IPS-15b (cell line): Measurements from ENCODE around the gene EME1.

Source experiments
- H3K27me3 ChIP-seq: one replicate; pipeline ENCODE4 v1.6.1; 2013; ENCODE audit warnings: low read length; ENCODE audit not compliant: control insufficient read depth, insufficient read depth
- H3K36me3 ChIP-seq: one replicate; pipeline ENCODE4 v1.6.1; 2013; ENCODE audit warnings: low read length; ENCODE audit not compliant: control insufficient read depth, insufficient read depth
- H3K4me1 ChIP-seq: one replicate; pipeline ENCODE4 v1.6.1; 2013; ENCODE audit warnings: mild to moderate bottlenecking, low read length; ENCODE audit not compliant: control insufficient read depth, insufficient read depth
- H3K4me3 ChIP-seq: one replicate; pipeline ENCODE4 v1.5.1; 2013; ENCODE audit warnings: low read depth, low read length
- H3K9ac ChIP-seq: one replicate; pipeline ENCODE4 v1.6.1; 2013; ENCODE audit warnings: low read depth, mild to moderate bottlenecking, low read length
- H3K9me3 ChIP-seq: one replicate; pipeline ENCODE4 v1.6.1; 2013; ENCODE audit warnings: mild to moderate bottlenecking, low read length; ENCODE audit not compliant: control insufficient read depth, insufficient read depth

Gene EME1

DNA sequence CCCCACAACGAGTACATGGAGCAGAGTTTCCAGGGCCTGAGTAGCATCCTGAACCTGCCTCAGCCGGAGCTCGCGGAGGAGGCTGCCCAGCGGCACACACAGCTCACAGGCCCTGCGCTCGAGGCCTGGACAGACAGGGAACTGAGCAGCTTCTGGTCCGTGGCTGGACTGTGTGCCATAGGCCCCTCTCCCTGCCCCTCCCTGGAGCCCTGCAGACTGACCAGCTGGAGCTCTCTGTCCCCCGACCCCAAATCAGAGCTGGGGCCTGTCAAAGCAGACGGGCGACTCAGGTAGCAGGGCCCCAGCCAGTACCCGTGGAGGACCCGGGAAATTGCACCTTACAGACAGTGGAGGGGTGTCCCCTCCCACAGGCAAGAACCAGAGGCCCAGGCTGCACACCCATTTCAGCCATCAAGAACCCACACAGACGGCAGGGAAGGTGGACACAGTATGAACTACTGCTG lies 13.0 kb upstream of the EME1 start:
- Histone ChIP-seq H3K9ac (no peak overlapping the region), H3K4me3 (no peak overlapping the region), H3K4me1 (peaks cover 11% of the 10 kb centered on the region), H3K36me3 (peaks cover 44% of the 10 kb centered on the region), H3K9me3 (no peaks in the 10 kb centered on the region), H3K27me3 (no peaks in the 10 kb centered on the region)

DNA sequence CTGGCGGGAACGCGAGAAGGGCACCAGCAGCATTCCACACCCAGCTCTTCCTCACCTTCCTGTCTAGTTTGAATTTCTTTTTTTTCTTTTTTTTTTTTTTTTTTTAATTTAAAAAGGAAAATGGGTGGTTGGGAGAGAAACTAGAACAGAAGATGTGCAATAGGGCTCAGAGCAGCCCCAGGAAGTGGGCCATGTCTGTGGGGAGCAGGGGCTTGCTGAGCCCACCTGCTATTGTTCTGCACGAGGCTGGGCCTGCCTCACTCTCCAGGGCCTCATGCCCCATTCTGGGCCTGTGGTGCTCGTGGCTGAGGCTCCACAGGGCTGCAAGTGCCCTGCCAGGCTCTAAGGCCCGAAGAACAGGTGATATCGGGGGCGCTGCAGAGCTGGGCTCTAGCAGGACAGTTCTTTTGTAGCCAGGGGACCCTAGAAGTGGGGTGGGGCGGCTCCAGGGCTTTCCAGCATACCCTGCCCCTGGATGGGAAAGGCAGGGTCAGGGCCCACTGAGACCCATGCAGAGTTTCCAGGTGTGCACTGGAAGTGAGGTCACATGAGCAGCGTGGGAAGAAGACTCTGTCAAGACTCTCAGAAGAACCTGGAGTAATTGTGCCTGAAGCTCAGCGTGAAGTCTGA lies 12.4 kb upstream of the EME1 start:
- H3K9ac ChIP-seq = no peak overlapping the region
- peaks cover 41% of the 10 kb centered on the region for H3K36me3 ChIP-seq
- H3K4me1 ChIP-seq = peaks cover 15% of the 10 kb centered on the region

DNA sequence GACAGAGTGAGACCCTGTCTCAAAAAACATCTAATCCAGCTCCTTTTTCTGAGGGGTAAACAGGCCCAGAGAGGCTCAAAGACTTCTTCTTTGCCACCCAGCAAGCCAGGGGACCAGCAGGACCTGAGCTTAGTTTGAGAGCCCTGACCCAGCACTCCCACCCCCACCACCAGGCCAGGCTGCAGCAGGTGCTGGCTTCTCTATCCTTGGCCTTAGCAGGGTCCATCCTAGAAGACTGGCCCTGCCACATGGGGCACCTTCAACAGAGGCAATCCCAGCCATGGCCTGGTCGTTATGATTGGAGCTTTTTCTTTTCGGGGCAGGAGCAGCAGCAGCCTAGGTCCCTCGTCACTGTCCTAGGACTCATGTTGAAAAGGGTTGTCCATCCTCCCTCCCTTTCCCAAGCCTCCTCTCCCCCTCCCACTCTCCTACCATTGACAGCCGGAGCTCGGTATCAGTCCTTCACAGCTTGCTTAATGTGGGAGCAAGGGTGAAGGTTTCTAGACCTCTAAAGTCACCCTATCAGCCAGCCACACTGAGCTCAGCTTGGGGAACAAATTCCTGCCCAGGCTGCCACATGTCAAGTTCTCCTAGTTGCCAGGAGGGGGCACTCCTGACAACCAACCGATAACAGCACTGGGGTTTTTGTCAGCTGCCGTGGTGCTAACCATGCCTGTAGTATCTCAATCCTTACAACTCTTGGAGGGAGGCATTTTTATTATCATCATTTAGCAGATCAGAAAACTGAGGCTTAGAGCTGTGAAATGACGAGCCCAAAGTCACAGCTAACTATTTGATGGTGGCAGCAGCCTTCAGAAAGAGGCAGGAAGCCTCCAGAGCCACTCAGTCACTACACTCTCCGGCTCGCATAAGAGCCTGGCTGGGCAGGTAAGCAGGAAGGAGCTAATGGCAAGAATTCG lies 11.2 kb upstream of the EME1 start:
- H3K4me3 ChIP-seq = no peak overlapping the region
- peaks cover 39% of the 10 kb centered on the region for H3K36me3 ChIP-seq
- H3K9ac ChIP-seq = peak overlapping the region; percentile 47
- no peaks in the 10 kb centered on the region for H3K27me3 ChIP-seq
- H3K9me3 ChIP-seq = no peaks in the 10 kb centered on the region
- H3K4me1 ChIP-seq = peaks cover 15% of the 10 kb centered on the region

More for the DNA sequence above, 12.4 kb upstream of the EME1 start:
- no peaks in the 10 kb centered on the region for H3K27me3 ChIP-seq
- no peak overlapping the region for H3K4me3 ChIP-seq
- H3K9me3 ChIP-seq = no peaks in the 10 kb centered on the region

DNA sequence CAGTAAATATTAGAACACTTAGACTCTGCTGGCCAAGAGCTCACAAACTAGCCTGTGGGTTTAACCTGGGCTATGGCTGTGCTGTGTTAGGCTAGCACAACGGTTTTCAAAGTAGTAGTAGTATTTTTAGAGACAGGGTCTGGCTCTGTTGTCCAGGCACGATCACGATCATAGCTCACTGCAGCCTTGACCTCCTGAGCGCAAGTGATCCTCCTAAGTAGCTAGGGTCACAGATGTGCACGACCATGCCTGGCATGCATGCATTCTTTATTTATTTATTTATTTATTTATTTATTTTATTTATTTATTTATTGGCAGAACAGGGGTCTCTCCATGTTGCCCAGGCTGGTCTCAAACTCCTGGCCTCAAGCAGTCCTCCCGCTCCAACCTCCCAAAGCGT lies 10.4 kb upstream of the EME1 start:
- Histone ChIP-seq H3K27me3 (no peaks in the 10 kb centered on the region), H3K36me3 (peaks cover 42% of the 10 kb centered on the region), H3K9me3 (no peaks in the 10 kb centered on the region), H3K9ac (no peak overlapping the region), H3K4me3 (no peak overlapping the region), H3K4me1 (peaks cover 15% of the 10 kb centered on the region)

DNA sequence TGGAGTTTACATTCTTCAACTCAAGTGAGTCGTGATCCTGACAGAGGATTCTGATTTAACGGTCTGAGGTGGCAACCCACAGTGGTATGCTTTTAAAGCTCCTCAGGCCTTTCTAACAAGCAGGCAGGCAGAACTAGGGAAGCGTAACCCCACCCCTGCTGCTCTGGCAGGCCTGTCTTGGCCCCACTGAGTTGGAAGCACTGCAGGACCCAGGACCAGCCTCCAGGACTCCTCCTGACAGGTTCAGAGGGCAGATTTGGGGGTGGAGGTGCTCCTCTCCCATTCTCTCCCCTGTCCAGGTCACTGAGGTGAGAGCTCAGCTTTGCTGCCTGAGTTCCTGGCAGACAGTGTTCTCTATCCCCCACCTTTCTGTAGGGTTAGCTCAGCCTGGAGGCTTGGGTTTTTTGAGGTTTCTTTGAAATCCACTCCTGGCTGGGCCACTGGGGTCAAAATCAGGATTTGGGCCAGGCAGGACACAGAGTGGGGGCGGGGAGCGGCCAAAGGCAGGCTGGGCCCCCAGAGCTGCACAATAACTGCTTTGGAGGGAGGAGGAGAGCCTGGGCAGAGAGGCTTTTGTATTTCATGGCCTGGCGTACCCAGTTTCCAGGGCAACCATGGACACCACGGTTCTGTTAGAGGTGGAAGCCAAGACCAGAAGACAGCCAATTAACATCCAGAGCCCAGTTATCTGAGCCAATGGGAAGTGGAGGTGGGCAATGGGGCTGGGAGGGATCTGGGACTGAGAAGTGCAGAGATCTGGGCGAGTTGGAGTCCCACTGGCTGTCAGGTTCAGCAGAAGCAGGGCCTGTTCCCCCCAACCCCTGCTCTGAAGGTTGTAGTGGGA lies 9.6 kb upstream of the EME1 start:
- Histone ChIP-seq H3K36me3 (peaks cover 40% of the 10 kb centered on the region), H3K4me3 (no peak overlapping the region), H3K27me3 (no peaks in the 10 kb centered on the region), H3K9ac (no peak overlapping the region), H3K4me1 (peaks cover 15% of the 10 kb centered on the region), H3K9me3 (no peaks in the 10 kb centered on the region)

DNA sequence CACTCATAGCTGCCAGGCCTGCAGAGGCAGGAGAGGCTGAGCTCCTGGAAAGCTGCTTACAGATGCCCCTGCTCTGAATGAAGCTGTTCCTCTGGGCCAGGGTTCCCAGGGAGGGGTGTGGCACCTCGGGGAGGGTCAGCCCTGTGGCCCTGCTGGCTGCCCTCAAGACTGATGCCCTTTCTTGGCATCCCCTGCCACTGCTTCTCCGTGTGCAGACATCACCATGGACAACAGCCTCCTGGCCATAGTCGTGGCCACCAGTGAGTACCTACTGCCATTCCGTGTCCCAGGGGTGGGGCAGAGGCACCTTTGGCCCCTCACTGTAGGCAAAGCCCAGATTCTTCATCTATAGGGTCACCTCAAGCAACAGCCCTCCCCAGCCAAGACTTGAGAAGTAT lies 9.0 kb upstream of the EME1 start:
- Histone ChIP-seq H3K9ac (no peak overlapping the region), H3K9me3 (no peaks in the 10 kb centered on the region), H3K4me1 (peaks cover 15% of the 10 kb centered on the region), H3K4me3 (no peak overlapping the region), H3K27me3 (no peaks in the 10 kb centered on the region), H3K36me3 (peaks cover 43% of the 10 kb centered on the region)

DNA sequence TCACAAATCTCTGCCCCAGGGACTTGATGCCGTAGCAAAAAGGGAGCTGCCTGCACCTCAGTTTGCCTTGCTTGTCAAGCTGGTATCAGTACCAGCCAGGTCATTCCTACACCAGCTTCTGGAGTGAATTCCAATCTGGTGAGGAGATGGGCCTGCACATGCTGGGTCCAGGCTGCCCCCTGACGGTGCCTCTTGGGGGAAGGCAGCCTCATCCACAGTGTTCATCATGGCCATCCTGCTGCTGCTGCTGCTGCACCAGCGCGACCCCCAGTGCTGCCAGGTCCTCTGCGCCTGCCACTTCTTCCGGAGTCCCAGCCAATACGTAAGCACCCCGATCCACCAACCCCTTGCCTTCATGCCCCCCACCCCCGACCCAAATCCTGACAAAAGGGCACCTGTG lies 8.3 kb upstream of the EME1 start:
- Histone ChIP-seq H3K9me3 (no peaks in the 10 kb centered on the region), H3K36me3 (peaks cover 46% of the 10 kb centered on the region), H3K27me3 (no peaks in the 10 kb centered on the region), H3K4me3 (no peak overlapping the region), H3K4me1 (peaks cover 15% of the 10 kb centered on the region), H3K9ac (no peak overlapping the region)

DNA sequence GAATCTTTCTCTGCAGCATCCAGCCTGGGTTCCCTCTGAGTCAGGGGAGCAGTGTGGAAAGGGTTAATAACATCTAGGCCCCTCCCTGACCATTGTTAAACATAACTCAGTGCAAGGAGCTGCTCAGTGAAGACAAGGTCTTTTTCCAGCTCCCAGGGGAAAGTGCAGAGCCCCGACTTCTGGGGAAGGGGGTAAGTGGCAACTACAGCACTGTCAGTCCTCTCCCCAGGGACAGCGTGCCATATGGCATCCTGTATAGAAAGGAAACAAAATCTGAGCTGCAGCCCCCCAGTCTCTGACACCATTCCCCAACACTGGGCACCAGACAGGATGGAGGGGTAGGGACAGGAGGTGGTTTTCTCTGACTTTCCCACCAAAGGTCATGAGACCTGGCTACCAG lies 7.9 kb upstream of the EME1 start:
- Histone ChIP-seq H3K4me1 (peaks cover 15% of the 10 kb centered on the region), H3K4me3 (no peak overlapping the region), H3K36me3 (peaks cover 50% of the 10 kb centered on the region), H3K9me3 (no peaks in the 10 kb centered on the region), H3K27me3 (no peaks in the 10 kb centered on the region), H3K9ac (no peak overlapping the region)

DNA sequence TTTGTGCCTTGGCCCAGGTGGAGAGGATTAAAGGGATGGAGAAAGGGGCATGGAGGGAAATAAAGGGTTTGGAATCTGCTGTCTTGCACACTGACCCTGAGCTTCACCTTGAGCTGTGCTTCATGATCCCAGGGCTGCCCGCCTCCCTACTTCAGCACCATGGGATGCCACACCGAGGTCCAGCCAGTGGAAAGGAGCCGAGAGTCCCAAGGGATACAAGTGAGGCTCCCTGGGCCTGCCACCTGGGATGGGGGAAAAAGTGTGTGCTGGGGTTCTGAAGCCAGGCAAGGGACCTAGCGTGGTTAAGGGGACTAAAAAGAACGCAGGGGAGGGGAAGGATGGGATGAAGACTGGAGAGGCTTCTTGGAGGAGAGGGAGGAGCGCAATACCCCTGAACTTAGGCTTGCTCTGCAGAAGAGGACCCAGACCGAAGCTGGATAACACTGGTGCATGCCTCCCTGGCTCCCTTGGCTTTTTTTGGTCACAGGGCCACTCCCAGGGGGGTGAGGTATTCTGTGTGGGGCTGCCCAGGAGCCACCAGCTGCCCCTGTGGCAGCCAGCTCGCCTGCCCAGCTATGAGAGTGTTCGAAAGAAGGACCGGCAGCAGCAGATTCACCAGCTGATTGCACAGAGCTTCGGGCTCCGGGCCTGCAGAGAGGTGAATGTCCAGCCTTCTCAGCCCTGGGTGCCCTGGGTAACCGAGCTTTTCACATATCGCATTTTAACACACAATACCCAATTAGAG lies 7.2 kb upstream of the EME1 start:
- Histone ChIP-seq H3K4me3 (no peak overlapping the region), H3K36me3 (peaks cover 53% of the 10 kb centered on the region), H3K27me3 (no peaks in the 10 kb centered on the region), H3K9ac (no peak overlapping the region), H3K9me3 (no peaks in the 10 kb centered on the region), H3K4me1 (peaks cover 15% of the 10 kb centered on the region)

DNA sequence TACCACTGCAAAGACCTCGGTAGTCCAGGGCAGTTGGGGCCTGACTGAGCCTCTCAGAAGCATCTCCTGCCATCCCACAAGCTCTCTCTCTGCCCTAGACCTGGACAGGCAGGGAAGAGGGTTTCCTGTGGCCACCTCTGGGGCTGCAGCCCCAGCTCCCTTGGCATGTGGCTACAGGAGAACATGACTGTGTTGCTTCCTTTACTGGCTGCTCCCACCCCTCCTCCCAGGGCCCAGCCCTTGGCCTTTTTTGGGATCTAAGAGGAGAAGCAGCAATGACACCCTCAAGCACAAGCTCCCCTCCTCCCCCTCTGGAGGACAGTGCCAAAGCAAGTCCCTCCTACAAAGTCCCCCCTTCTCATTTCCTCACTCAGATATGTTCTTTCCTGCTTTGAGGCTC lies 5.6 kb upstream of the EME1 start:
- Histone ChIP-seq H3K4me3 (no peak overlapping the region), H3K27me3 (no peaks in the 10 kb centered on the region), H3K9me3 (no peaks in the 10 kb centered on the region), H3K9ac (no peak overlapping the region), H3K36me3 (peaks cover 50% of the 10 kb centered on the region), H3K4me1 (peaks cover 11% of the 10 kb centered on the region)

DNA sequence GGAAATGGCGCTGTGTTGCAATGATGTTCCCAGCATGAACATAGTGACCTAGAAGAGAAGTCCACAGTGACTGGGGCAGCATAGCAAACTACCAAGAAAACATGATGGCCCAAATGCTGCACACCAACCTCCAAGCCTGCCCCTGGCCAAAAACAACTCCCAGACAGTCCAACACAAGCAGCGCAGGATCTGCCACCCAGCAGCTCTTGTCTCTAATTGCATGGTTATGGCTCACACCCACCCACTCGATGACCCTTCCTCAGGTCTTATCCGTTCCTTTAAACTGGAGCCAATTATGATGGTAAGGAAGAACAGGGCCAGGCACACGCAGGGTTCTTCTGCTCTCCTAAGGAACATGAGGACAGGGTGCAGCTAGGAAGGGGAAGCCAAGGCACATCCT lies 3.0 kb upstream of the EME1 start:
- H3K36me3 ChIP-seq = peaks cover 50% of the 10 kb centered on the region
- H3K4me3 ChIP-seq = no peak overlapping the region
- no peaks in the 10 kb centered on the region for H3K27me3 ChIP-seq
- H3K4me1 ChIP-seq = peaks cover 4% of the 10 kb centered on the region
- no peak overlapping the region for H3K9ac ChIP-seq
- H3K9me3 ChIP-seq = no peaks in the 10 kb centered on the region
